K562 treated with DMSO at 1 percent for 12 hours (cell line): Measurements from ENCODE around the gene TOMM40. TPM values are rescaled to one million over a fixed set of nuclear protein-coding genes. Genes with fewer than 3 reads are reported as not detected.

Experiments
- total RNA-seq: library from RNA; unstranded; fragments of 300-600 nt; gene quantifications from 2 replicates; pipeline ENCODE4 v1.2.3, GENCODE V29; 2022; ENCODE audit not compliant: insufficient read depth

Gene TOMM40
- 89.4 and 92.1 TPM in 2 replicates for total RNA-seq

DNA sequence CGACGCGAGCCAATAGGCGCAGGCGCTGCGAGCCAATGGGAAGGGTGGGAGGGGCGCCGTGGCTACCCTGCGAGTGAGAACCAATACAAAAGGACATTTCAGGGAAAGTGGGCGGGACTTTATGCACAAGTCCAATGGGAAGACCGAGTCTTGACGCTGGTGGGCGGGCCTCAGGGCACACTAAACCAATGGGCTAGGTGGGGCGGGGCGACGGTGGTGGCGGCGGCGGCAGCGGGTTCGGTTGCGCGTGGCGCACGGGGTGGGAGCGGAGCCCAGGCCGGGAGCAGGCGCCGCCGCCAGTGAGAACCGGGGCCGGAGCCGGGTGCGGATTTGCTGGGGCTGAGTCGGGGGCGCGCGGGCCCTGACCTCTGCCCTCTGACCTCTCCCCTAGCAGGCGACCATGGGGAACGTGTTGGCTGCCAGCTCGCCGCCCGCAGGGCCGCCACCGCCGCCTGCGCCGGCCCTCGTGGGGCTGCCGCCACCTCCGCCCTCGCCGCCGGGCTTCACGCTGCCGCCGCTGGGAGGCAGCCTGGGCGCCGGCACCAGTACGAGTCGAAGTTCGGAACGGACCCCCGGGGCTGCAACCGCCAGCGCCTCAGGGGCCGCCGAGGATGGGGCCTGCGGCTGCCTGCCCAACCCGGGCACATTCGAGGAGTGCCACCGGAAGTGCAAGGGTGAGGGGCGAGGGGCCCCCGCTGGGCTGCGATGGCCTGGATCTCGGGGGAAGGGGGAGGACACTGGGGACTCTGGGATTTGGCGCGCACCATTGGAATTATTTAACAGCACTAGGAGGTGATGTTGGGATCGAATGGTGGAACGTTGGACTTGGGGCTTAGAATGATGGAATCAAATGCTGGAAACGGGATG, at the start of gene TOMM40:
TOMM40 (plus strand) TSS at position 239 of the 867 bp plus-strand sequence; CDS start at position 401, 162 bp downstream.

DNA sequence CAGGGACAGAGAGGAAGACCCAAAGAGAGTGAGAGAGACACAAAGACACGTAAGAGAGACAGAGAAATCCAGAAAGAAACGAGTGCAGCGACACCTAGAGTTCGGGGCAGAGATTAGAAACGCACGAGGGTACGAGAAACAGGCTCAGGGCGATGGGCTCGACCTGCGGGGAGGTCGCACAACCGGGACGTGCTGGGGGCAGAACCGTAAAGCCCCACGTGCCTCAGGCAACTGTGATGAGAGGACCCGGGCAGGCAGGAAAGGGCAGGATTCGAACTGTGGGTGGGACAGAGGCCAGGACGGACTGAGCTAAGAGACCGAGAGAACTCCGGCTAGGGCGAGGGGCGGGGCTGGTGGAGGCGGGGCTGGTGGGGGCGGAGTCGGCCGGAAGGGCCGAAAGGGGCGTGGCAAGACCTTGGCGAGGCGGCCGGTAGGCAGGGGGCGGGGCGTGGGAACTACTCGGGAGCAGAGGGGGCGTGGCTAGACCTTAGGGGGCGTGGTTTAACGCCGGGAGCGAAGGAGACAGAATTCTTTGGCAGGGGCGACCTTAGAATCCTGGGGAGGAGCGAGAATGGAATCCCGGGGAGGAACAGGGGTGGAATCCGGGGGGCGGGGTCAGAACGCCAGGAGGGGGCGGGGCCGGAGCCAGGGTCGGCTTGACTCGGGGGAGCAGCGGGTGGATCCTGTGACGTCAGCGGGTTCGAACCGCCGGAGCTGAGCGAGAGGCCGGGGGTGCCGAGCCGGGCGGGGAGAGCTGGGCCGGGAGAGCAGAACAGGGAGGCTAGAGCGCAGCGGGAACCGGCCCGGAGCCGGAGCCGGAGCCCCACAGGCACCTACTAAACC, 45.2 kb upstream of the TOMM40 start, which contains the start of gene NECTIN2:
NECTIN2 (plus strand) TSS at position 686 of the 843 bp plus-strand sequence. CDS start 229 bp downstream, outside the sequence.

DNA sequence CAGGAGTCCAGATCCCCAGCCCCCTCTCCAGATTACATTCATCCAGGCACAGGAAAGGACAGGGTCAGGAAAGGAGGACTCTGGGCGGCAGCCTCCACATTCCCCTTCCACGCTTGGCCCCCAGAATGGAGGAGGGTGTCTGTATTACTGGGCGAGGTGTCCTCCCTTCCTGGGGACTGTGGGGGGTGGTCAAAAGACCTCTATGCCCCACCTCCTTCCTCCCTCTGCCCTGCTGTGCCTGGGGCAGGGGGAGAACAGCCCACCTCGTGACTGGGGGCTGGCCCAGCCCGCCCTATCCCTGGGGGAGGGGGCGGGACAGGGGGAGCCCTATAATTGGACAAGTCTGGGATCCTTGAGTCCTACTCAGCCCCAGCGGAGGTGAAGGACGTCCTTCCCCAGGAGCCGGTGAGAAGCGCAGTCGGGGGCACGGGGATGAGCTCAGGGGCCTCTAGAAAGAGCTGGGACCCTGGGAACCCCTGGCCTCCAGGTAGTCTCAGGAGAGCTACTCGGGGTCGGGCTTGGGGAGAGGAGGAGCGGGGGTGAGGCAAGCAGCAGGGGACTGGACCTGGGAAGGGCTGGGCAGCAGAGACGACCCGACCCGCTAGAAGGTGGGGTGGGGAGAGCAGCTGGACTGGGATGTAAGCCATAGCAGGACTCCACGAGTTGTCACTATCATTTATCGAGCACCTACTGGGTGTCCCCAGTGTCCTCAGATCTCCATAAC, 14.5 kb downstream of the TOMM40 start, which contains the start of gene APOE:
APOE (plus strand) TSS at position 360 of the 724 bp plus-strand sequence. CDS start 829 bp downstream, outside the sequence.

DNA sequence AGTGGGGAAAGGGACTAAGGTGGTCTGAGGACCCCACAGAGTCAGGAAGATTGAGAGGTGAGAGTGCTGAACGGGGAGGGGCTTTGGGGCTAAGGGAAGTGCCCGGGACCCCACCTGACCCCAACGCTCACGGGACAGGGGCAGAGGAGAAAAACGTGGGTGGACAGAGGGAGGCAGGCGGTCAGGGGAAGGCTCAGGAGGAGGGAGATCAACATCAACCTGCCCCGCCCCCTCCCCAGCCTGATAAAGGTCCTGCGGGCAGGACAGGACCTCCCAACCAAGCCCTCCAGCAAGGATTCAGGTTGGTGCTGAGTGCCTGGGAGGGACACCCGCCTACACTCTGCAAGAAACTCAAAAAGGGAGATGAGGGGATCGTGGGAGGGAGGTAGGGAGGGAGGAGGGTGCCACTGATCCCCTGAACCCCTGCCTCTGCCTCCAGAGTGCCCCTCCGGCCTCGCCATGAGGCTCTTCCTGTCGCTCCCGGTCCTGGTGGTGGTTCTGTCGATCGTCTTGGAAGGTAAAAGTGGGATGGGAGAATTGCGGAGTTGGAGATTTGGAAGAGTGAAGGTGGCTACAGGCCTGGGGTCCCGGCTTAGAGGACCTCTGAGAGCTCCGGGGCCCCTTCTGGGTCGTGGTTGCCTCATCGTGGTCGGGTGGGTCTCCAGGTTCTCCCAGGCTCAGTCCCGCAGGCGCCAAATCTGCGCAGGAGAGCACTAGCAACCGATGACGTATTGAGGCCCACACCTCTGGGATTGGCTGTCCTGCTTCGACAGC, 23.6 kb downstream of the TOMM40 start, which contains the start of gene APOC1:
APOC1 (plus strand) TSS at position 176 of the 774 bp plus-strand sequence; CDS start at position 460, 284 bp downstream.

DNA sequence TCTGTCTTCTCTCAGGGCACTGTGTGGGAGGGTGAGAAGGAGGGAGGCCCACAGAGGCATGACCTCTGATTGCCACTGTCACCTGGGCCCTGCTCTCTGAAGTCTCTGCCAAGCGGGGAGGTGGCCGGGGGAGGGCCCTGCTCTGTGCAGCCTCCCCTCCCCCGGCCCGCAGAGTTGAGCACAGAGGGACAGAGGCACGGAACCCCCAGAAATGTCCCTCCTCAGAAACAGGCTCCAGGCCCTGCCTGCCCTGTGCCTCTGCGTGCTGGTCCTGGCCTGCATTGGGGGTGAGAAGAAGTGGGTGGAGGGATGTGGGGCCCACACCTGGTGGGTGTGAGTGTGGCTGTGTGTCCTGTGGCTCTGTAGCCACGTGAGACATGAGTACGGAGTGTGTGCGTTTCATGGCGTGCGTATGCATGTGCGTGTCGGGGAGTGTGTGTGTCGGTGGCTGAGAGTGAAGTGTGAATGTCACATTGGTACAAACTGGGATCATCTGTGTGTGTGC, 51.1 kb downstream of the TOMM40 start, which contains the start of gene APOC4:
APOC4 (plus strand) TSS at position 171 of the 505 bp plus-strand sequence; CDS start at position 212, 41 bp downstream.

Other genes starting within 250 kb of the TOMM40 start
- gene PVR, start 247.3 kb upstream of the TOMM40 start, total RNA-seq: 6.4 and 18.5 TPM in 2 replicates
- 2.2 and 4.8 TPM in 2 replicates for gene CEACAM19, start 219.8 kb upstream of the TOMM40 start, total RNA-seq
- gene CEACAM16, start 192.1 kb upstream of the TOMM40 start, total RNA-seq: not detected in 2 replicates
- gene BCL3, start 142.5 kb upstream of the TOMM40 start, total RNA-seq: 20.0 and 22.6 TPM in 2 replicates
- not detected in 2 replicates for gene CBLC, start 113.4 kb upstream of the TOMM40 start, total RNA-seq
- gene BCAM, start 82.2 kb upstream of the TOMM40 start, total RNA-seq: 2.7 and 6.7 TPM in 2 replicates
- 80.1 and 110 TPM in 2 replicates for gene NECTIN2, start 45.0 kb upstream of the TOMM40 start, total RNA-seq
- 886 and 1,766 TPM in 2 replicates for gene APOE, start 14.5 kb downstream of the TOMM40 start, total RNA-seq
- gene APOC1, start 23.4 kb downstream of the TOMM40 start, total RNA-seq: 862 and 1,208 TPM in 2 replicates
- not detected in 2 replicates for gene APOC4, start 51.0 kb downstream of the TOMM40 start, total RNA-seq
- not detected in 2 replicates for gene APOC2, start 54.8 kb downstream of the TOMM40 start, total RNA-seq
- gene CLPTM1, start 64.1 kb downstream of the TOMM40 start, total RNA-seq: 66.2 and 105 TPM in 2 replicates
- gene RELB, start 110.2 kb downstream of the TOMM40 start, total RNA-seq: 12.8 and 15.2 TPM in 2 replicates
- gene CLASRP, start 147.8 kb downstream of the TOMM40 start, total RNA-seq: 30.7 and 41.2 TPM in 2 replicates
- gene ZNF296, start 185.2 kb downstream of the TOMM40 start, total RNA-seq: 4.0 and 6.2 TPM in 2 replicates
- 39.3 and 48.7 TPM in 2 replicates for gene GEMIN7, start 188.0 kb downstream of the TOMM40 start, total RNA-seq
- 14.3 and 29.4 TPM in 2 replicates for gene PPP1R37, start 201.9 kb downstream of the TOMM40 start, total RNA-seq